ENCODE measurements around the gene IRF2BPL.

IRF2BPL gene

GRCh38 chr14:77040741-77041653, 12.5 kb upstream of the IRF2BPL start:
- H3K27ac ChIP-seq, result peak overlapping the region; percentile 97
- DNase-seq (ENCODE audit: low spot score), result peak; percentile 44
- ChIA-PET CTCF (interaction anchor here (0.6 to 1.9 kb wide), 3 partner anchors 8 to 128 kb away, joined by 3 to 11 read pairs (median 4); no protein-coding TSS in a partner anchor), POLR2A (ENCODE audit: low non-redundant PET) (no interaction called here)
- TF ChIP-seq, protein P1, sequence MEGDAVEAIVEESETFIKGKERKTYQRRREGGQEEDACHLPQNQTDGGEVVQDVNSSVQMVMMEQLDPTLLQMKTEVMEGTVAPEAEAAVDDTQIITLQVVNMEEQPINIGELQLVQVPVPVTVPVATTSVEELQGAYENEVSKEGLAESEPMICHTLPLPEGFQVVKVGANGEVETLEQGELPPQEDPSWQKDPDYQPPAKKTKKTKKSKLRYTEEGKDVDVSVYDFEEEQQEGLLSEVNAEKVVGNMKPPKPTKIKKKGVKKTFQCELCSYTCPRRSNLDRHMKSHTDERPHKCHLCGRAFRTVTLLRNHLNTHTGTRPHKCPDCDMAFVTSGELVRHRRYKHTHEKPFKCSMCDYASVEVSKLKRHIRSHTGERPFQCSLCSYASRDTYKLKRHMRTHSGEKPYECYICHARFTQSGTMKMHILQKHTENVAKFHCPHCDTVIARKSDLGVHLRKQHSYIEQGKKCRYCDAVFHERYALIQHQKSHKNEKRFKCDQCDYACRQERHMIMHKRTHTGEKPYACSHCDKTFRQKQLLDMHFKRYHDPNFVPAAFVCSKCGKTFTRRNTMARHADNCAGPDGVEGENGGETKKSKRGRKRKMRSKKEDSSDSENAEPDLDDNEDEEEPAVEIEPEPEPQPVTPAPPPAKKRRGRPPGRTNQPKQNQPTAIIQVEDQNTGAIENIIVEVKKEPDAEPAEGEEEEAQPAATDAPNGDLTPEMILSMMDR (conservative IDR thresholded peaks at IDR 0.05; ENCODE audit: low read depth), result no peak

DNA sequence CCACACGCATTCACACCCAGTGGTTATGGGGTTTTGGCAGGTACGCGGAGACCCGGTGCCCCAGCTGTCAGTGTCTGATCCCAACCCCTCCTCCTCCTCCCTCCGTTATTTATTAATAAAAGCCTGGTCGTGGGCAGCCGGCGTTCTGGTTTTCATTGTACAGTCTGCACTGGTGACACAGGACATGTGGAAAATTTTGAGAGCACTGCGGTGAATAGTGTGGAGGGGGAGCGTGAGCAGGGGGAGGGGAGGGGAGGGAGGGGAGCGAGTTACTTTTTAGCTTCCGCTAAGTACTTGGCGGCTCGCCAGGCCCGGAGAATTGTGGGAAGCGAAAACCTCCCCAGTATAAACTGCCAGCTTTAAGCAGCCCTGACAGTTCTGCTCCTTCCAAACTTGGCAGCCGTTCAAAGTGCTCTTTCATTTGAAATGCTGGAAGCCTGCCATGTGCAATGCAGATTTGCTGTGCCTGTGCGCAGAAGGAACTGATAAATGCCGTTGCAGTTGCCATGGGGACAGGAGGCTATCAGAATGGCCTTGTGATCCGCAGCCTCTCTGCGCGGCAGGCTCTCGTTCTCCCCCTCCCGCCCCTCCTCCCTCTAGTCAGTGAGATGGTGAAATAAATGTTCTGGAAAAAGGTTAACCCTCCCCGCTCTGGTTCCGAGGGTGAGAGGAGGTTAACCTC, 11.7 kb upstream of the IRF2BPL start:
- TF ChIP-seq, protein P1 (conservative IDR thresholded peaks at IDR 0.05; ENCODE audit: low read depth), result no peak
- peak; percentile 83 for DNase-seq (ENCODE audit: low spot score)
- POLR2A ChIA-PET (ENCODE audit: low non-redundant PET), result interaction anchor here (0.7 kb wide), 1 partner anchor 13 kb away, joined by 3 read pairs; no protein-coding TSS in a partner anchor
- CTCF ChIA-PET, result interaction anchor here (0.6 to 1.9 kb wide), 3 partner anchors 17 to 127 kb away, joined by 3 to 11 read pairs (median 3); no protein-coding TSS in a partner anchor
- H3K27ac ChIP-seq, result peak overlapping the region; percentile 97

DNA sequence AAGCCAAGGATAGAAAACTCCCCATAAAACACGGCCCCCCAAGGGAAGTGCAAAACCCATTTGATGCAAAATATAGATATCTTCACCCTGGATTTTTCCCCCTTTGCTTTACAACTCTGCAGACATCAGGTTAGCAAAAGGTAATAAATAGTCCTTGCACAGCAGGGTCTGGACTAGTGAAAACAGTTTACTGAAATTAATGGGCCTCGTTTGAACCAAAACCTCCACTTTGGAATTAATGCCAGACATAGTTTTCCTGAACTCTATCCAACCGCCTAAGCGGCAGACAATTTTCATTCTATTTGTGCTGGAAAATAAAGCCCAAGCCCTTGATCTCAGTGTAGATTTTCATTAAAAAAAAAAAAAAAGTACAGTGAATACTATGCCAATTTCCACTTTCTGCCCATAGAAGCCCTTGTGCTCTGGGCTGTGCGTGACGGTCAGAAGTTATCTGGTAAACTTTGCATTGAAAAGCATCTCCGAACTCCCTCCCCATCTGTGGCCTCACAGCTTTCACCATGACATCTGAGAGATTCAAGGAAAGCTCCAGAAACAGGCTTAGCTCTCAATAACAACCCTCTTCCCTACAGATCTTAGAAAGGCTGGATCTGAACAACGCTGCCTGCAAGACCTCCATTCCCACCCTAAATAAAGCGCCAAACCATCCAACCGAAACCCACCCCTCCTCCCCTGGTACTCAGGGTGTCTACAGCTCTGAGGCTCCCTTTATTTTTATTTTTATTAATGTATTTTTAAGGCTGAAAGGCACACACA, 11.0 kb upstream of the IRF2BPL start:
- POLR2A ChIA-PET (ENCODE audit: low non-redundant PET), result interaction anchor here (0.7 kb wide), 1 partner anchor 14 kb away, joined by 3 read pairs; no protein-coding TSS in a partner anchor
- TF ChIP-seq, protein P1 (conservative IDR thresholded peaks at IDR 0.05; ENCODE audit: low read depth), result no peak
- no peak for DNase-seq (ENCODE audit: low spot score)
- CTCF ChIA-PET, result interaction anchor here (0.6 to 1.9 kb wide), 3 partner anchors 16 to 126 kb away, joined by 3 to 11 read pairs (median 3); no protein-coding TSS in a partner anchor
- peak overlapping the region; percentile 97 for H3K27ac ChIP-seq

GRCh38 chr14:77037938-77038568, 9.5 kb upstream of the IRF2BPL start:
- CTCF ChIA-PET, result no interaction called here
- POLR2A ChIA-PET (ENCODE audit: low non-redundant PET), result interaction anchor here (0.7 kb wide), 1 partner anchor 59 kb away, joined by 3 read pairs; no protein-coding TSS in a partner anchor
- no peak for DNase-seq (ENCODE audit: low spot score)
- H3K27ac ChIP-seq, result peak overlapping the region; percentile 76
- TF ChIP-seq, protein P1 (conservative IDR thresholded peaks at IDR 0.05; ENCODE audit: low read depth), result no peak

GRCh38 chr14:77037215-77037937, 8.9 kb upstream of the IRF2BPL start:
- POLR2A ChIA-PET (ENCODE audit: low non-redundant PET), result interaction anchor here (0.7 kb wide), 1 partner anchor 60 kb away, joined by 3 read pairs; no protein-coding TSS in a partner anchor
- no peak for DNase-seq (ENCODE audit: low spot score)
- TF ChIP-seq, protein P1 (conservative IDR thresholded peaks at IDR 0.05; ENCODE audit: low read depth), result no peak
- H3K27ac ChIP-seq, result peak overlapping the region; percentile 76
- CTCF ChIA-PET, result no interaction called here

All from RWPE1 (cell line).